Glutamatergic neuron (in vitro differentiated cells): ENCODE measurements around the gene PORCN. TPM values are rescaled to one million over a fixed set of nuclear protein-coding genes. Genes with fewer than 3 reads are reported as not detected.

Source experiments
- DNase-seq: peaks from one replicate; pipeline ENCODE4 v3.0.0; 2022
- H3K27ac Mint-ChIP-seq: one replicate; pipeline ENCODE4 v1.8.0; 2020; ENCODE audit warnings: mild to moderate bottlenecking, mixed read lengths, inconsistent platforms; ENCODE audit not compliant: unreplicated experiment
- H3K27me3 Mint-ChIP-seq: one replicate; pipeline ENCODE4 v1.8.0; 2020; ENCODE audit warnings: mild to moderate bottlenecking, moderate library complexity, mixed read lengths, inconsistent platforms; ENCODE audit not compliant: unreplicated experiment
- H3K36me3 Mint-ChIP-seq: one replicate; pipeline ENCODE4 v1.8.0; 2020; ENCODE audit warnings: mild to moderate bottlenecking, mixed read lengths, inconsistent platforms; ENCODE audit not compliant: unreplicated experiment
- H3K4me1 Mint-ChIP-seq: one replicate; pipeline ENCODE4 v1.8.0; 2020; ENCODE audit warnings: mild to moderate bottlenecking, low read depth, mixed read lengths, inconsistent platforms; ENCODE audit not compliant: unreplicated experiment
- H3K4me3 Mint-ChIP-seq: one replicate; pipeline ENCODE4 v1.8.0; 2020; ENCODE audit warnings: mild to moderate bottlenecking, mixed read lengths, inconsistent platforms; ENCODE audit not compliant: unreplicated experiment
- H3K9me3 Mint-ChIP-seq: one replicate; pipeline ENCODE4 v1.8.0; 2020; ENCODE audit warnings: mild to moderate bottlenecking, moderate library complexity, mixed read lengths, inconsistent platforms; ENCODE audit not compliant: unreplicated experiment
- CTCF ChIP-seq: fragments of 200-600 bp; sonication (generic); IDR thresholded peaks from one replicate; pipeline ENCODE4 v1.5.0; 2021; ENCODE audit not compliant: partially characterized antibody, unreplicated experiment
- total RNA-seq: library from RNA; stranded (reverse); fragmentation: NEBNext Ultra II Directional; extraction: Animal tissue kit (Norgen Biotek cat#: 25700); gene quantifications from one replicate; pipeline ENCODE4 v1.2.1, GENCODE V29; 2021; ENCODE audit not compliant: unreplicated experiment

PORCN gene
- total RNA-seq, 1 donor from 2014 or later = 18.6 TPM

GRCh38 chrX:48480142-48480541 lies 28.6 kb upstream of the PORCN start:
- H3K9me3 Mint-ChIP-seq = peaks cover 10% of the 10 kb centered on the region
- peaks cover 6% of the 10 kb centered on the region for H3K4me1 Mint-ChIP-seq
- no peak for DNase-seq
- no peak for TF ChIP-seq CTCF
- peaks cover 2% of the 10 kb centered on the region for H3K27me3 Mint-ChIP-seq
- H3K36me3 Mint-ChIP-seq = no peaks in the 10 kb centered on the region
- H3K27ac Mint-ChIP-seq = no peak overlapping the region
- no peak overlapping the region for H3K4me3 Mint-ChIP-seq

- H3K27ac Mint-ChIP-seq = no peak overlapping the region
- DNase-seq = no peak
- H3K4me3 Mint-ChIP-seq = no peak overlapping the region
- H3K27me3 Mint-ChIP-seq = peaks cover 2% of the 10 kb centered on the region
- no peak for TF ChIP-seq CTCF
- no peaks in the 10 kb centered on the region for H3K36me3 Mint-ChIP-seq
- peaks cover 6% of the 10 kb centered on the region for H3K4me1 Mint-ChIP-seq
- H3K9me3 Mint-ChIP-seq = peaks cover 10% of the 10 kb centered on the region
Measured at GRCh38 chrX:48480583-48480982, 28.2 kb upstream of the PORCN start.

GRCh38 chrX:48482526-48482925 lies 26.3 kb upstream of the PORCN start:
- peaks cover under 1% of the 10 kb centered on the region for H3K27me3 Mint-ChIP-seq
- H3K4me3 Mint-ChIP-seq = no peak overlapping the region
- DNase-seq = no peak
- H3K36me3 Mint-ChIP-seq = no peaks in the 10 kb centered on the region
- no peak for TF ChIP-seq CTCF
- H3K9me3 Mint-ChIP-seq = peaks cover 5% of the 10 kb centered on the region
- no peak overlapping the region for H3K27ac Mint-ChIP-seq
- no peaks in the 10 kb centered on the region for H3K4me1 Mint-ChIP-seq

GRCh38 chrX:48487362-48487798 lies 21.4 kb upstream of the PORCN start:
- no peaks in the 10 kb centered on the region for H3K36me3 Mint-ChIP-seq
- DNase-seq = no peak
- no peak for TF ChIP-seq CTCF
- no peaks in the 10 kb centered on the region for H3K9me3 Mint-ChIP-seq
- no peak overlapping the region for H3K27ac Mint-ChIP-seq
- H3K27me3 Mint-ChIP-seq = no peaks in the 10 kb centered on the region
- H3K4me3 Mint-ChIP-seq = no peak overlapping the region
- no peaks in the 10 kb centered on the region for H3K4me1 Mint-ChIP-seq

GRCh38 chrX:48488034-48488433 lies 20.8 kb upstream of the PORCN start:
- no peaks in the 10 kb centered on the region for H3K9me3 Mint-ChIP-seq
- H3K4me3 Mint-ChIP-seq = no peak overlapping the region
- no peak overlapping the region for H3K27ac Mint-ChIP-seq
- no peaks in the 10 kb centered on the region for H3K36me3 Mint-ChIP-seq
- no peaks in the 10 kb centered on the region for H3K27me3 Mint-ChIP-seq
- TF ChIP-seq CTCF = no peak
- no peak for DNase-seq
- no peaks in the 10 kb centered on the region for H3K4me1 Mint-ChIP-seq
